IPS-20b (cell line): ENCODE measurements around the gene ANAPC2.
A peak's percentile ranks its signal among the peaks of the same experiment; 100 is the strongest.

Experiments used
- H3K27ac ChIP-seq: one replicate; pipeline ENCODE4 v1.5.1; 2013; ENCODE audit warnings: low read length
- H3K27me3 ChIP-seq: 2 replicates; pipeline ENCODE4 v1.6.1; 2013; ENCODE audit warnings: mild to moderate bottlenecking, low read length, inconsistent platforms; ENCODE audit not compliant: insufficient read depth
- H3K36me3 ChIP-seq: 2 replicates; pipeline ENCODE4 v1.6.1; 2013; ENCODE audit warnings: low read depth, mild to moderate bottlenecking, inconsistent platforms, low read length, moderate library complexity; ENCODE audit not compliant: insufficient read depth
- H3K4me1 ChIP-seq: 2 replicates; pipeline ENCODE4 v1.6.1; 2013; ENCODE audit warnings: mild to moderate bottlenecking, control low read depth, inconsistent platforms, low read length, moderate library complexity; ENCODE audit not compliant: insufficient read depth
- H3K4me3 ChIP-seq: 2 replicates; pipeline ENCODE4 v1.5.1; 2013; ENCODE audit warnings: mild to moderate bottlenecking, low read length, inconsistent platforms
- H3K9ac ChIP-seq: 2 replicates; pipeline ENCODE4 v1.6.1; 2013; ENCODE audit warnings: low read depth, mild to moderate bottlenecking, inconsistent platforms, low read length, moderate library complexity
- H3K9me3 ChIP-seq: 2 replicates; pipeline ENCODE4 v1.6.1; 2013; ENCODE audit warnings: mild to moderate bottlenecking, low read depth, low read length, inconsistent platforms; ENCODE audit not compliant: insufficient read depth

ANAPC2 gene

DNA sequence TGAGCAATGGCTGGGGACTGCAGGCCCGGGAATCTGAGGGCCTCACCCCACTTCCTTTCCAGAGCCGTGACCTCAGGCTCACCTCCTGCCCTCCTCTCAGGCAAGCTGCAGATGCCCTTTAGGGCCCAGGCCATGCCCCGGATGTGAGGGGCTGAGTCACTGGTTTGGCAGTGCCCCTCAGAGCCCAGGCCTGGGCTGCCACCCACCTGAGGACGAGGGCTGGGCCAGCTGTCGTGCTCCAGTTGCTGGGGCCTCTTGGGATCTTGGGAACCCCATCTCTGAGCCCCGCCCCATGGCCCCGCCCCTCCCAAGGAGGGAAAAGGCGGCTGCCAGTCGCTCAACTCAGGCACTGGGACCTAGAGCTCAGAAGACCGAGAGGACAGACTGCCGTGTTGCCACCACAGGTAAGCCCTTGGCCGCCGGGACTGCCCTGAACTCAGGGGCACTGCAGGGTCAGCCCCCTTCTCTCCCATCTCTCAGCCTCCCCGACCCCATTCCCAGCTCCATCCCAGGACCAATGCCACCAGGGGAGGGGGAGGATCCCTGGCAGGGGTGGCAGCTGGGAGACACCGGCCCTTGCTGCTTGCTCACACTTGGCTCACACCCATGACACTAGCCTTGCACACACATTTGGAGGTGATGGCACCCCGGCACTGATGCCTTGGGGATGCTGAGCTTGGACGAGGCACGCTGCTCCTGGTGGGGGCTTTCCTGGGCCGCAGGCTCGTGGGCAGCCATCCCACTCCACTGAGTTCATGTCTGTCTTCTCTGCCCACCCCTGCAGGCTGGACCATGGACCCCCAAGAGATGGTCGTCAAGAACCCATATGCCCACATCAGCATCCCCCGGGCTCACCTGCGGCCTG is 36.7 kb upstream of the ANAPC2 start, which contains the start of gene CYSRT1:
Gene CYSRT1 (plus strand): TSS at position 345 of the 865 bp plus-strand sequence. CDS start 448 bp downstream, at position 793.
- Histone ChIP-seq H3K27ac (no peak within 1 kb of the TSS), H3K9me3 (no peaks in the 10 kb centered on the region), H3K4me3 (peak within 1 kb of the TSS; percentile 86), H3K9ac (peak within 1 kb of the TSS; percentile 91), H3K27me3 (peaks cover 9% of the 10 kb centered on the region), H3K36me3 (no peaks in the 10 kb centered on the region), H3K4me1 (peaks cover 3% of the 10 kb centered on the region; the same call in 1 of the 2 replicates)

- peak overlapping the region; percentile 91 for H3K9ac ChIP-seq
- peaks cover 3% of the 10 kb centered on the region; the same call in 1 of the 2 replicates for H3K4me1 ChIP-seq
- H3K9me3 ChIP-seq = no peaks in the 10 kb centered on the region
- H3K36me3 ChIP-seq = no peaks in the 10 kb centered on the region
- H3K27me3 ChIP-seq = peaks cover 9% of the 10 kb centered on the region
- H3K4me3 ChIP-seq = peak overlapping the region; percentile 86
- no peak overlapping the region for H3K27ac ChIP-seq
These were observed 35.0 kb upstream of the ANAPC2 start for GRCh38 chr9:137223078-137223970.

- Histone ChIP-seq H3K27me3 (peaks cover 9% of the 10 kb centered on the region), H3K9me3 (no peaks in the 10 kb centered on the region), H3K27ac (no peak within 1 kb of the TSS), H3K36me3 (no peaks in the 10 kb centered on the region), H3K4me1 (peaks cover 3% of the 10 kb centered on the region; the same call in 1 of the 2 replicates), H3K4me3 (peak within 1 kb of the TSS; percentile 86), H3K9ac (no peak within 1 kb of the TSS)
These were observed 34.1 kb upstream of the ANAPC2 start, which contains the start of gene RNF208 for GRCh38 chr9:137222190-137223077. TSS of gene RNF208 (minus strand) at chr9:137222240. CDS start at chr9:137221212, 1,028 bp downstream.

- peaks cover 3% of the 10 kb centered on the region; the same call in 1 of the 2 replicates for H3K4me1 ChIP-seq
- H3K27me3 ChIP-seq = peaks cover 9% of the 10 kb centered on the region
- no peaks in the 10 kb centered on the region for H3K9me3 ChIP-seq
- H3K4me3 ChIP-seq = peak overlapping the region; percentile 52; the same call in 1 of the 2 replicates
- H3K36me3 ChIP-seq = 0 out of 2 replicates have a peak, but pooled peaks cover 1% of the 10 kb centered on the region
- H3K9ac ChIP-seq = no peak overlapping the region
- no peak overlapping the region for H3K27ac ChIP-seq
These were observed 33.2 kb upstream of the ANAPC2 start for GRCh38 chr9:137221506-137222111.

- H3K27ac ChIP-seq = no peak overlapping the region
- H3K36me3 ChIP-seq = 0 out of 2 replicates have a peak, but pooled peaks cover 5% of the 10 kb centered on the region
- no peak overlapping the region for H3K4me3 ChIP-seq
- H3K9me3 ChIP-seq = no peaks in the 10 kb centered on the region
- H3K4me1 ChIP-seq = peaks cover 3% of the 10 kb centered on the region; the same call in 1 of the 2 replicates
- H3K27me3 ChIP-seq = peaks cover 9% of the 10 kb centered on the region
- no peak overlapping the region for H3K9ac ChIP-seq
These were observed 32.7 kb upstream of the ANAPC2 start for GRCh38 chr9:137221095-137221505.

DNA sequence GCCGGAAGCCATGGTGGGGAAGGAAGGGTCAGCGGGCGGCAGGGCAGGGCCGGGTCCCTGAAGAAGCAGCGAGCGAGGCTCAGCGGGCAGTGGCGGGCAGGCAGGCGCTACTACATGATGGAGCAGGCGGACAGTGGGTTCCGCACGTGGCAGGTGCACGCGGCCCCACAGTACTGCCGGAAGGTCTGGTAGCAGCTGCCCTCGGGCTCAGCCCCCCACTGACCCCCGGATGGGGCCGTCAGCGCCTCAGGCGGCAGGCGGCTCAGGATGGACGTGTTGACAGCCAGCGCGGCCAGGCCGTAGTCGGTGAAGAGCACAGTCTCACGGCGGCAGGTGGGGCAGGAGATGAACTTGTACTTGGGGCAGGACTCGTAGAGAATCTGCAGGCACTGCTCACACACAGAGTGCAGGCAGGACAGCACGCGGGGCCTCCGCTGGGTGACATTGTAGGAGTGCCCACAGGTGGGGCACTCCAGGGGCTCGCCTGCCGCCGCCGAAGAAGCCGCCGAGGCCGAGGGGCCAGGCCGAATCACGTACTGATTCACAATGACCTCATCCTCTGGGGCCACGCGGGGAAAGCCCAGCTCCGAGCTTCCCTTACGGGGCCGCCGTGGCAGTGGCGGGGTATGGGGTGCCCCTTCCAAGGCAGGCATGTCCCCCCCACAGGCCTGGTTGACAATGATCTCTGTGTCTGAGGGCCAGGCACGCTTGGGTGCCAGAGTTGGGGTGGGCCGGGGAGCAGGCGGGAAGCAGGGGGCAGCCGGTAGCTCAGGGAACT is 32.1 kb upstream of the ANAPC2 start:
- H3K4me1 ChIP-seq = peaks cover 3% of the 10 kb centered on the region; the same call in 1 of the 2 replicates
- no peaks in the 10 kb centered on the region for H3K9me3 ChIP-seq
- no peak overlapping the region for H3K4me3 ChIP-seq
- H3K27me3 ChIP-seq = peaks cover 9% of the 10 kb centered on the region
- H3K9ac ChIP-seq = no peak overlapping the region
- peaks cover 10% of the 10 kb centered on the region for H3K36me3 ChIP-seq
- H3K27ac ChIP-seq = no peak overlapping the region

DNA sequence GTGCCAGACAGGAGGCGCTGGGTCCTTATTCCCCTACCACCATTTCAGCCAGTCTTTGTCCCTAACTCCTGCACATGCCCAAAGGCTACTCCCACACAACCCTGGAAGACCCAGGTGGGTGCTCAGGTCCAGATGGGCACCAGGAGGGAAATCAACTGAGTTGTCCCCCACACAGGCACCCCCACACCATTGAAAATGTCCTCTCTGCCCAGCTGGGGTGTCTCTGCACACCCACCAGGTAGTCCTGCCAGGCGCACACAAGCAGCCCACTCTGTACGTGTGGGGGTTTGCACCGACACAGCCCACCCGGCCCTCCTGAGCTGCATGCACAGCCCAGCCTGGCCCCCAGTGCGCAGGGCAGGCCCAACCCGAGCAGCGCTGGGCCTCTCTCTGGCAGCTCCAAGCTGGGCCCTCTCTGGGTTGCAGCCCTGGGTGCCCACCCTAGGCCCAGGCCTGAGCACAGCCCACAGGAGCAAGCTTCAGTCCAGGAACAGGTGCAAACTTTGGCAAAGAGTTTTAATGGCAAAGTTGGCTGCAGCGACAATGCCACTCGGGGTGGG is 31.5 kb upstream of the ANAPC2 start:
- Histone ChIP-seq H3K9ac (no peak overlapping the region), H3K27ac (no peak overlapping the region), H3K4me3 (no peak overlapping the region), H3K9me3 (no peaks in the 10 kb centered on the region), H3K4me1 (peaks cover 3% of the 10 kb centered on the region; the same call in 1 of the 2 replicates), H3K36me3 (peaks cover 17% of the 10 kb centered on the region), H3K27me3 (peaks cover 9% of the 10 kb centered on the region)

GRCh38 chr9:137218754-137219271 is 30.5 kb upstream of the ANAPC2 start:
- peaks cover 18% of the 10 kb centered on the region for H3K36me3 ChIP-seq
- H3K27ac ChIP-seq = no peak overlapping the region
- no peaks in the 10 kb centered on the region; the same call in 1 of the 2 replicates for H3K4me1 ChIP-seq
- H3K4me3 ChIP-seq = no peak overlapping the region
- no peaks in the 10 kb centered on the region for H3K9me3 ChIP-seq
- H3K9ac ChIP-seq = no peak overlapping the region
- H3K27me3 ChIP-seq = peaks cover 9% of the 10 kb centered on the region

DNA sequence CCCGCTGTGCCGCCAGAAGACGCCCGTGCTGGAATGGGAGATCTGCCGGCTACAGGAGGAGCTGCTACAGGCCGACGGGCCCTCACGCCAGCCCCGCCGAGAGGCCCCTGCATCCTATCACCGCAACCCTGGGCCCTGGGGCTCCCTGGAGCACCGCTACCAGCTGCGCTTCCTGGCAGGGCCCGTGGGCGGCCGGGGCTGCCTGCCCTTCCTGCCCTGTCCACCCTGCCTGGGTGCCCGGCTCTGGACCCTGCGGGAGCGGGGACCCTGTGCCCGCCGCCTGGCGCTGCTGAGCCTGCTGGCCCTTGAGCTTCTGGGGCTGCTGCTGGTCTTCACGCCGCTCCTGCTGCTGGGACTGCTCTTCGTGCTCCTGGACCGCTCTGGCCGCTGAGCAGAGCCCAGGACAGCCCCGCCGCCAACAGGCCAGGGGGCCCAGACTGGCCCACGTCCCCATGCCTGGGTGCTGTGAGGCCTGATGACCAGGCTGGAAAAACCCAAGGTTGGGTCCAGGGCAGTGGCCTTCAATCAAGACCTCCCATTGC is 29.9 kb upstream of the ANAPC2 start:
- peaks cover 18% of the 10 kb centered on the region for H3K36me3 ChIP-seq
- H3K4me3 ChIP-seq = no peak overlapping the region
- no peak overlapping the region for H3K9ac ChIP-seq
- no peaks in the 10 kb centered on the region for H3K4me1 ChIP-seq
- peaks cover 9% of the 10 kb centered on the region for H3K27me3 ChIP-seq
- H3K9me3 ChIP-seq = no peaks in the 10 kb centered on the region
- H3K27ac ChIP-seq = no peak overlapping the region
